HG03039 (cell line): ENCODE results near the gene CNNM1.

Source experiments
- ATAC-seq: cut with Tn5 transposase; IDR thresholded peaks from one replicate; pipeline ENCODE4 v1.9.1; 2021; ENCODE audit warnings: mild to moderate bottlenecking, moderate library complexity; ENCODE audit not compliant: unreplicated experiment

The CNNM1 gene

GRCh38 chr10:99443500-99443899, 114.3 kb downstream of the CNNM1 start:
- ATAC-seq, result no peak
